ENCODE data around the gene ALG12.

ALG12 gene

GRCh38 chr22:49913026-49913425 lies 5.2 kb downstream of the ALG12 start:
- Histone ChIP-seq H3K4me3 (ENCODE audit: low read depth in 1 of 2, low read length in 2 of 2) (no peak overlapping the region), H3K36me3 (ENCODE audit: control insufficient read depth in 1 of 2, insufficient read depth in 2 of 2, low read length in 2 of 2) (peaks cover under 1 to 45% of the 10 kb centered on the region in 2 donors), H3K9me3 (ENCODE audit: control insufficient read depth in 1 of 2, low read length in 2 of 2) (no peaks in the 10 kb centered on the region), H3K27ac (ENCODE audit: low read length) (no peak overlapping the region), H3K27me3 (ENCODE audit: low read depth, low read length) (no peaks in the 10 kb centered on the region), H3K4me1 (ENCODE audit: control insufficient read depth in 1 of 2, insufficient read depth in 2 of 2, low read length in 2 of 2) (peaks cover 0 to 14% of the 10 kb centered on the region in 2 donors)

GRCh38 chr22:49911881-49912625 lies 6.2 kb downstream of the ALG12 start:
- Histone ChIP-seq H3K9me3 (ENCODE audit: control insufficient read depth in 1 of 2, low read length in 2 of 2) (no peaks in the 10 kb centered on the region), H3K36me3 (ENCODE audit: control insufficient read depth in 1 of 2, insufficient read depth in 2 of 2, low read length in 2 of 2) (peaks cover 10 to 54% of the 10 kb centered on the region in 2 donors), H3K27me3 (ENCODE audit: low read depth, low read length) (no peaks in the 10 kb centered on the region), H3K4me1 (ENCODE audit: control insufficient read depth in 1 of 2, insufficient read depth in 2 of 2, low read length in 2 of 2) (peaks cover 0 to 5% of the 10 kb centered on the region in 2 donors), H3K4me3 (ENCODE audit: low read depth in 1 of 2, low read length in 2 of 2) (no peak overlapping the region), H3K27ac (ENCODE audit: low read length) (no peak overlapping the region)

- Histone ChIP-seq H3K36me3 (ENCODE audit: control insufficient read depth in 1 of 2, insufficient read depth in 2 of 2, low read length in 2 of 2) (peaks cover 15 to 66% of the 10 kb centered on the region in 2 donors), H3K4me1 (ENCODE audit: control insufficient read depth in 1 of 2, insufficient read depth in 2 of 2, low read length in 2 of 2) (no peaks in the 10 kb centered on the region), H3K9me3 (ENCODE audit: control insufficient read depth in 1 of 2, low read length in 2 of 2) (no peaks in the 10 kb centered on the region), H3K4me3 (ENCODE audit: low read depth in 1 of 2, low read length in 2 of 2) (no peak overlapping the region), H3K27me3 (ENCODE audit: low read depth, low read length) (no peaks in the 10 kb centered on the region), H3K27ac (ENCODE audit: low read length) (no peak overlapping the region)
Measured at GRCh38 chr22:49910229-49911155, 7.7 kb downstream of the ALG12 start.

- Histone ChIP-seq H3K4me3 (ENCODE audit: low read depth in 1 of 2, low read length in 2 of 2) (no peak overlapping the region), H3K9me3 (ENCODE audit: control insufficient read depth in 1 of 2, low read length in 2 of 2) (no peaks in the 10 kb centered on the region), H3K36me3 (ENCODE audit: control insufficient read depth in 1 of 2, insufficient read depth in 2 of 2, low read length in 2 of 2) (peaks cover 15 to 66% of the 10 kb centered on the region in 2 donors), H3K27me3 (ENCODE audit: low read depth, low read length) (no peaks in the 10 kb centered on the region), H3K27ac (ENCODE audit: low read length) (no peak overlapping the region), H3K4me1 (ENCODE audit: control insufficient read depth in 1 of 2, insufficient read depth in 2 of 2, low read length in 2 of 2) (no peaks in the 10 kb centered on the region)
Measured at GRCh38 chr22:49909476-49910205, 8.6 kb downstream of the ALG12 start.

GRCh38 chr22:49907807-49908206 lies 10.4 kb downstream of the ALG12 start:
- H3K4me3 ChIP-seq (ENCODE audit: low read depth in 1 of 2, low read length in 2 of 2): no peak overlapping the region
- no peaks in the 10 kb centered on the region for H3K27me3 ChIP-seq (ENCODE audit: low read depth, low read length)
- H3K9me3 ChIP-seq (ENCODE audit: control insufficient read depth in 1 of 2, low read length in 2 of 2): no peaks in the 10 kb centered on the region
- peaks cover 19 to 74% of the 10 kb centered on the region in 2 donors for H3K36me3 ChIP-seq (ENCODE audit: control insufficient read depth in 1 of 2, insufficient read depth in 2 of 2, low read length in 2 of 2)
- H3K4me1 ChIP-seq (ENCODE audit: control insufficient read depth in 1 of 2, insufficient read depth in 2 of 2, low read length in 2 of 2): no peaks in the 10 kb centered on the region
- no peak overlapping the region for H3K27ac ChIP-seq (ENCODE audit: low read length)

- Histone ChIP-seq H3K36me3 (ENCODE audit: control insufficient read depth in 1 of 2, insufficient read depth in 2 of 2, low read length in 2 of 2) (peaks cover 20 to 73% of the 10 kb centered on the region in 2 donors), H3K27me3 (ENCODE audit: low read depth, low read length) (no peaks in the 10 kb centered on the region), H3K4me3 (ENCODE audit: low read depth in 1 of 2, low read length in 2 of 2) (no peak overlapping the region)
Measured at GRCh38 chr22:49906799-49907290, 11.4 kb downstream of the ALG12 start.

GRCh38 chr22:49906071-49906798 lies 12.0 kb downstream of the ALG12 start:
- Histone ChIP-seq H3K4me1 (ENCODE audit: control insufficient read depth in 1 of 2, insufficient read depth in 2 of 2, low read length in 2 of 2) (no peaks in the 10 kb centered on the region), H3K27me3 (ENCODE audit: low read depth, low read length) (no peaks in the 10 kb centered on the region), H3K27ac (ENCODE audit: low read length) (no peak overlapping the region), H3K9me3 (ENCODE audit: control insufficient read depth in 1 of 2, low read length in 2 of 2) (no peaks in the 10 kb centered on the region), H3K36me3 (ENCODE audit: control insufficient read depth in 1 of 2, insufficient read depth in 2 of 2, low read length in 2 of 2) (peaks cover 26 to 72% of the 10 kb centered on the region in 2 donors), H3K4me3 (ENCODE audit: low read depth in 1 of 2, low read length in 2 of 2) (no peak overlapping the region)

More at GRCh38 chr22:49906799-49907290, 11.4 kb downstream of the ALG12 start:
- H3K27ac ChIP-seq (ENCODE audit: low read length): no peak overlapping the region
- H3K9me3 ChIP-seq (ENCODE audit: control insufficient read depth in 1 of 2, low read length in 2 of 2): no peaks in the 10 kb centered on the region
- no peaks in the 10 kb centered on the region for H3K4me1 ChIP-seq (ENCODE audit: control insufficient read depth in 1 of 2, insufficient read depth in 2 of 2, low read length in 2 of 2)

GRCh38 chr22:49905465-49905864 lies 12.8 kb downstream of the ALG12 start:
- Histone ChIP-seq H3K4me3 (ENCODE audit: low read depth in 1 of 2, low read length in 2 of 2) (no peak overlapping the region), H3K9me3 (ENCODE audit: control insufficient read depth in 1 of 2, low read length in 2 of 2) (no peaks in the 10 kb centered on the region), H3K27me3 (ENCODE audit: low read depth, low read length) (no peaks in the 10 kb centered on the region), H3K36me3 (ENCODE audit: control insufficient read depth in 1 of 2, insufficient read depth in 2 of 2, low read length in 2 of 2) (peaks cover 27 to 66% of the 10 kb centered on the region in 2 donors), H3K4me1 (ENCODE audit: control insufficient read depth in 1 of 2, insufficient read depth in 2 of 2, low read length in 2 of 2) (no peaks in the 10 kb centered on the region), H3K27ac (ENCODE audit: low read length) (no peak overlapping the region)

- H3K4me1 ChIP-seq (ENCODE audit: control insufficient read depth in 1 of 2, insufficient read depth in 2 of 2, low read length in 2 of 2): no peaks in the 10 kb centered on the region
- H3K36me3 ChIP-seq (ENCODE audit: control insufficient read depth in 1 of 2, insufficient read depth in 2 of 2, low read length in 2 of 2): peaks cover 27 to 53% of the 10 kb centered on the region in 2 donors
- no peak overlapping the region for H3K27ac ChIP-seq (ENCODE audit: low read length)
- H3K9me3 ChIP-seq (ENCODE audit: control insufficient read depth in 1 of 2, low read length in 2 of 2): no peaks in the 10 kb centered on the region
- no peak overlapping the region for H3K4me3 ChIP-seq (ENCODE audit: low read depth in 1 of 2, low read length in 2 of 2)
- no peaks in the 10 kb centered on the region for H3K27me3 ChIP-seq (ENCODE audit: low read depth, low read length)
Measured at GRCh38 chr22:49904040-49904369, 14.2 kb downstream of the ALG12 start.

GRCh38 chr22:49903322-49904039 lies 14.8 kb downstream of the ALG12 start:
- Histone ChIP-seq H3K9me3 (ENCODE audit: control insufficient read depth in 1 of 2, low read length in 2 of 2) (no peaks in the 10 kb centered on the region), H3K36me3 (ENCODE audit: control insufficient read depth in 1 of 2, insufficient read depth in 2 of 2, low read length in 2 of 2) (peaks cover 27 to 51% of the 10 kb centered on the region in 2 donors), H3K27me3 (ENCODE audit: low read depth, low read length) (no peaks in the 10 kb centered on the region)

More at GRCh38 chr22:49903322-49904039, 14.8 kb downstream of the ALG12 start:
- Histone ChIP-seq H3K4me3 (ENCODE audit: low read depth in 1 of 2, low read length in 2 of 2) (no peak overlapping the region), H3K4me1 (ENCODE audit: control insufficient read depth in 1 of 2, insufficient read depth in 2 of 2, low read length in 2 of 2) (no peaks in the 10 kb centered on the region), H3K27ac (ENCODE audit: low read length) (no peak overlapping the region)

All from muscle layer of duodenum (tissue), 2 donors.